Measurements from ENCODE around the gene GTF2F2. TPM values are rescaled to one million over a fixed set of nuclear protein-coding genes. Genes with fewer than 3 reads are reported as not detected.

Gene GTF2F2
- total RNA-seq, 2 experiments from 2014 or later = 25.4 to 26.0 TPM

DNA sequence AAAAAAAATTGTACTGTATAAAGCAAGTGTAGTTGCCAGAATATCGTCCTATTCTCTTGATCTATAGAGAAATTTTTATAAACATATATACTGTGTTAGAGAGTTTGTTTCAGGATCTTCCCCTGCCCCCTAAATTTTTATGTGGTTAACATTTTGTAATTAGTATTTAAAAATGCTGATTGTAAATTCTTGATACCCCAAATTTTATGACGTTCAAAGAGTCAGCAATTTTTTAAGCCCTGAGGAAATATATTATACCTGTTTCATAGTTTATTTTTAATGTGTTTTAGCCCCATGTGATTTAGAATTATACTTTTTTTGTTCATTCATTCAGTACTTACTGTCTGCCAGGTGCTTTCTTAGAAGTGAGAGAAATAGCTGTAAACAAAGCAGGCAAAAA lies 87.8 kb downstream of the GTF2F2 start:
- Mint-ChIP-seq H3K4me1 (ENCODE audit: low read depth) (peaks cover 23% of the 10 kb centered on the region), H3K27me3 (no peaks in the 10 kb centered on the region), H3K36me3 (peaks cover 28% of the 10 kb centered on the region), H3K9me3 (no peaks in the 10 kb centered on the region), H3K4me3 (no peak overlapping the region), H3K27ac (no peak overlapping the region)
- intact Hi-C loops (cut with micrococcal nuclease) = loop anchor here (5.0 kb wide), 1 partner anchor 99 kb away; no protein-coding TSS in a partner anchor
- ChIA-PET POLR2A (no interaction called here), CTCF (no interaction called here)
- DNase-seq = no peak

DNA sequence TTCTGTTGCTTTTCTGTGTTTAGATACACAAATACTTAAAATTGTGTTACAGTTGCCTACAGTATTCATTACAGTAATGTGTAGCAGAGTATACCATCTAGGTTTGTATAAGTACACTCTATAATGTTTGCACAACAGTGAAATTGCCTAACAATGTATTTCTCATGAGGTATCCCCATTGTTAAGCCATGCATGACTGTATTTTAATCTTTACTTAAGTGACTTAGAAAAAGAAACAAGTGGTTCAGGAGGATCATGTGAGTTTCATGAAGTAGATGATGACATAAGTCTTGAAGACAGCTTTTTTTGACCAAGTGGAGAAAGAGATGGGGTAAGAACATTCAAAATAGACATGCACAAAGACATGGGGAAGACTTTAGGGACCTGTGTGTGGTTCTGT lies 88.9 kb downstream of the GTF2F2 start:
- Mint-ChIP-seq H3K36me3 (peaks cover 26% of the 10 kb centered on the region), H3K4me1 (ENCODE audit: low read depth) (peaks cover 20% of the 10 kb centered on the region), H3K27ac (no peak overlapping the region), H3K4me3 (no peak overlapping the region), H3K27me3 (no peaks in the 10 kb centered on the region), H3K9me3 (no peaks in the 10 kb centered on the region)
- intact Hi-C loops (cut with micrococcal nuclease) = loop anchor here (5.0 kb wide), 1 partner anchor 98 kb away; no protein-coding TSS in a partner anchor
- POLR2A ChIA-PET = no interaction called here
- no peak for DNase-seq
- CTCF ChIA-PET = no interaction called here

DNA sequence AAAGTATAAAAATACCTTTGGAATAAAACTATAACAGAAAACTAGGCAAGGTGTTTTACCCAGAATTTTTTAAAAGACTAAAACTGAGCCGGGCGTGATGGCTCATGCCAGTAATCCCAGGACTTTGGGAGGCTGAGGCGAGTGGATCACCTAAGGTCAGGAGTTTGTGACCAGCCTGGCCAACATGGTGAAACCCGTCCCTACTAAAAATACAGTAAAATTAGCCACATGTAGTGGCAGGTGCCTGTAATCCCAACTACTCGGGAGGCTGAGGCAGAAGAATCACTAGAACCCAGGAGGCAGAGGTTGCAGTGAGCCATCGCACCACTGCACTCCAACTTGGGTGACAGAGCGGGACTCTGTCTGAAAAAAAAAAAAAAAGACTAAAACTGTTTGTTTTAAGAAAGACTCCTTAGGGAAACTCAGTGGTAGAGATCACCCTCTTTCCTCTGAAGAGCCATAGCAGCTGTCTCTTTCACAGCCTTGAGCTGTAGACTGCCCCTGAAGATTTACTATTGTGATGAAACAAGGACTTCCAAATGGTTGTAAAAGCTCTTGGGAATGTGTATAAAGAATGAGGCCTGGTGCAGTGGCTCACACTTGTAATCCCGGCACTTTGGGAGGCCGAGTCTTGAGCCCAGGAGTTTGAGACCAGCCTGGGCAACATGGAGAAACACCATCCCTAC lies 95.2 kb downstream of the GTF2F2 start:
- Mint-ChIP-seq H3K27me3 (no peaks in the 10 kb centered on the region), H3K4me1 (ENCODE audit: low read depth) (peaks cover 10% of the 10 kb centered on the region), H3K4me3 (no peak overlapping the region), H3K9me3 (no peaks in the 10 kb centered on the region), H3K36me3 (peaks cover 9% of the 10 kb centered on the region), H3K27ac (no peak overlapping the region)
- CTCF ChIA-PET = no interaction called here
- intact Hi-C loops (cut with micrococcal nuclease) = no loop called here
- no peak for DNase-seq
- POLR2A ChIA-PET = no interaction called here

DNA sequence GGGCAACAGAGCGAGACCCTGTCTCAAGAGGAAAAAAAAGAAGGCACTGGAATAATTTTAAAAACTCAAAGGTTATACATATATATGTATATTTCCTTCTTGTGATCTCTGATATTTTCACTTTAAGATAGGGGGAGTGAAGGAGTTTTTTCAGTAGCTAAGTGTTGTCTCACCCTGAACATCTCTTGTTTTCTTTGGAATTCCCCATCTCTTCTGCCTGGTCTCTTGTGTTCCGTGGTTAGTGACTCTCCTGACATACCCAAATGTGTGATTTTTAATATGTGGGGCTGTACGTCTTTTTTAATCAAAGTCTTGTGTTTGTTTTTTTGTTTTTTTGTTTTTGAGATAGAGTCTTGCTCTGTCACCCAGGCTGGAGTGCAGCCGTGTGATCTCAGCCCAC lies 95.9 kb downstream of the GTF2F2 start:
- Mint-ChIP-seq H3K4me3 (no peak overlapping the region), H3K36me3 (peaks cover 4% of the 10 kb centered on the region), H3K27me3 (no peaks in the 10 kb centered on the region), H3K4me1 (ENCODE audit: low read depth) (peaks cover 10% of the 10 kb centered on the region), H3K9me3 (no peaks in the 10 kb centered on the region), H3K27ac (no peak overlapping the region)
- no peak for DNase-seq
- CTCF ChIA-PET = no interaction called here
- intact Hi-C loops (cut with micrococcal nuclease) = no loop called here
- POLR2A ChIA-PET = no interaction called here

DNA sequence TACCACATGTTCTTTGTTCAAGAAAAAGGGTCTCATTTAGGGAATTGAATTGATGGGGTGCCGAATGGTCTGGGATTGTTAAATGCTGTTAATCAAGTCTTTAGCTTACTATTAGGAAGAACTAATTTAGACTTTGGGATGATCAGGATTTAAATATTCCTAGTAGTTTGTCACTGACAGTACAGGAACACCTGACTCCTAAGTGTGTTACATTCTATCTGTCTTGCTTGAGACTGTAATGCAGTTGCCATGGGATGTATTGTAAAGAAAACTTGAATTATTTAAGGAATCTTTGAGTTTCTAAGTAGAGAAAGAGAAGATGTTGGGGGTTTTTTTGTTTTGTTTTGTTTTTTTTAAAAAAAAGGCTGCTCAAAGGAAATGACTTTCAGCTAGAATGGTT lies 98.4 kb downstream of the GTF2F2 start:
- ChIA-PET CTCF (interaction anchor here (1.1 kb wide), 1 partner anchor 172 kb away, joined by 3 read pairs; no protein-coding TSS in a partner anchor), POLR2A (no interaction called here)
- H3K9me3 Mint-ChIP-seq = no peaks in the 10 kb centered on the region
- intact Hi-C loops (cut with micrococcal nuclease) = no loop called here
- no peak overlapping the region for H3K4me3 Mint-ChIP-seq
- no peak for DNase-seq
- H3K27me3 Mint-ChIP-seq = no peaks in the 10 kb centered on the region
- H3K27ac Mint-ChIP-seq = no peak overlapping the region
- H3K36me3 Mint-ChIP-seq = peaks cover 4% of the 10 kb centered on the region
- H3K4me1 Mint-ChIP-seq (ENCODE audit: low read depth) = peaks cover 10% of the 10 kb centered on the region

DNA sequence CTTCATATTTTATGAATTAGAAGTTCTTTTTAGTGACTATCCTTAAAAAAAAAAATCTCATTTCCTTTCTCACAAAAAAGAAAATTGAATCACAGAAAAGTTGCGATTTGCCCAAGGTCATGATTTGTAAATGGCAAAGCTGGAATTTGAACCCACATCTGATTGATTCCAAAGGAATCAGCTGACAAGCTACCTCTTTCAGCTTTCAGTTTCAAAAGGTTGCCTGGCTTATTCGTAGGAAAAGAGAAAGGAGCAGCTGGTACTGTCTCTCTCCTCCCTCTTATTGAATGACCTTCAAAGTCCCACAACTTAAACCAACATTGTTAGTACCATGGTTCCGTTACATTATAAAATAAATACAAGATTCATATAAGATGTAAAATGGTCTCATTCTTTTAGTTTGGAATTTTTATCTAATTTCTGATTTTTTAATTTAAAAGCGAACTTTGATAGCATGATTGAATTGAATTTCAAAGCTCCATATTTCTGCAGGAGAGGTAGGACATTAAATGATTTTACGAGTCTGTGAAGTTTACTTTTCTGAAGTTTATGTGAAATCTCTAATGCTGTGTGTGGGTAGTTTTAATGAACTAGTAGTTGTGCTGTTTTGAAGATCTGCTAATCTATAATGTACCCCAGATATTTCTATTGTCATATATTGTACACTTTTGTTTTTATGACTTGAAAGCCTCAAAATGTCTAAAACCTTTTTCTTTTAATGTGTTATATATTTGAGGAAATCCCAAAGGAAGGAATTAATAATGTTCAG lies 99.0 kb downstream of the GTF2F2 start:
- peaks cover 4% of the 10 kb centered on the region for H3K36me3 Mint-ChIP-seq
- no peaks in the 10 kb centered on the region for H3K27me3 Mint-ChIP-seq
- H3K27ac Mint-ChIP-seq = no peak overlapping the region
- H3K4me1 Mint-ChIP-seq (ENCODE audit: low read depth) = peaks cover 10% of the 10 kb centered on the region
- no peak overlapping the region for H3K4me3 Mint-ChIP-seq
- intact Hi-C loops (cut with micrococcal nuclease) = no loop called here
- no peak for DNase-seq
- ChIA-PET CTCF (interaction anchor here (0.6 kb wide), 1 partner anchor 181 kb away, joined by 3 read pairs; no protein-coding TSS in a partner anchor), POLR2A (no interaction called here)
- no peaks in the 10 kb centered on the region for H3K9me3 Mint-ChIP-seq

DNA sequence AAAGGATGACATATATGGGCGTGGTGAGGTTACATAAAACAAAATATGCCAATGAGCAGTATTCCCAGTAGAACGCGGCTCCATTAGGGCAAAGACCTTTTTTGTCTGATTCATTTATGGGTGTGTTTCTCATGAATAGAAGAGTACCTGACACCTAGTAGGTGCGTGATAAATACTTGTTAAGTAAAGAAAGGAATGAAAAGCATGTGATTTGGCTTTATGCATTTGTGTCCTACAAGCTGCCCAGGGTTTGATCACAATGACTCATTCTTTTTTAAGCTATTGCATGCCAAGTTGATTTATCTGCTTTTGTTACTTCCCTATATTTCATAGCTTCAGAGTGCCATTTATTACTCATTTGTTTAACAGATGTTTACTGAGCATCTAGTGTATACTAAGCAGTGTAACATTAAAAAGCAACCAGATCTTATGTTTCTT lies 99.6 kb downstream of the GTF2F2 start:
- Mint-ChIP-seq H3K4me3 (no peak overlapping the region), H3K27me3 (no peaks in the 10 kb centered on the region), H3K9me3 (no peaks in the 10 kb centered on the region), H3K36me3 (peaks cover 4% of the 10 kb centered on the region), H3K4me1 (ENCODE audit: low read depth) (peaks cover 10% of the 10 kb centered on the region), H3K27ac (no peak overlapping the region)
- ChIA-PET POLR2A (no interaction called here), CTCF (no interaction called here)
- intact Hi-C loops (cut with micrococcal nuclease) = no loop called here
- DNase-seq = no peak

DNA sequence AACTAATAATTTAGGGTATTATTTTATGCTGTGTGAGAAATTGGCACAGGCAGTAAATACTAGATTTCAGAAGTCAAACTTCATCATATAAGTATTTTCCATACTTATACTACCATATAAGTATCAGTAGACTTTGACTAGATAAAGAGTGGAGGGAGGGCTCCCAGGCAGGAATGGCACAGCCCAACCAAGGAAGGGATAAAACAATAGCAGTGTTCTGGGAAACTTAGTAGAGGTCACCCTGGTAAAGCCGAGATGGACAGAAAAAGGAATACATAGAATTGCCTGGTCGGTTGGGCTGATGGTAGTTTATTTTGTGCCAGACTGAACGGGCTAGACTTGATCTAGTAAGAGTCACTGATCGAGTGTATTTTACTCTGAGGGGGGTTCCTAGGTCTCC lies 100.1 kb downstream of the GTF2F2 start:
- Mint-ChIP-seq H3K9me3 (no peaks in the 10 kb centered on the region), H3K27me3 (no peaks in the 10 kb centered on the region), H3K27ac (no peak overlapping the region), H3K4me3 (no peak overlapping the region), H3K4me1 (ENCODE audit: low read depth) (peaks cover 10% of the 10 kb centered on the region), H3K36me3 (peaks cover 4% of the 10 kb centered on the region)
- ChIA-PET POLR2A (no interaction called here), CTCF (no interaction called here)
- no peak for DNase-seq
- intact Hi-C loops (cut with micrococcal nuclease) = no loop called here

DNA sequence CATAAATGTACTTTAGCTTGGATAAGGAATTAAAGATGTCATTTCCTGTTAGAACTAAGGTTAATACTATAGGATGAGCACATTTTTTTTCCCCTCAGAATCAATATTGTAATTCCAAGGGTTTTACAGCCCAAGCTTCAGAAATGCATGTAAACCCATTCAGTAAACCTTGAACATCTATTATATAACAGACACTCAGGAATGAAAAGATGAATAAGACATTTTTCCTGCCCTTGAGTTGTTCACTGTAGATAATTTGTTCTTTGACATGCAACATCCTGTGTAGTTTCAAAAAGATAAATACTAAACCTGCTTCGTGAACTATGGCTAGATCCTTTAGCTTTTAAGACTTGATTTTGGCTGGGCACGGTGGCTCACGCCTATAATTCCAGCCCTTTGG lies 102.2 kb downstream of the GTF2F2 start:
- Mint-ChIP-seq H3K4me3 (no peak overlapping the region), H3K36me3 (no peaks in the 10 kb centered on the region), H3K27me3 (no peaks in the 10 kb centered on the region), H3K27ac (no peak overlapping the region), H3K4me1 (ENCODE audit: low read depth) (peaks cover 6% of the 10 kb centered on the region), H3K9me3 (no peaks in the 10 kb centered on the region)
- ChIA-PET CTCF (no interaction called here), POLR2A (no interaction called here)
- intact Hi-C loops (cut with micrococcal nuclease) = no loop called here
- no peak for DNase-seq

DNA sequence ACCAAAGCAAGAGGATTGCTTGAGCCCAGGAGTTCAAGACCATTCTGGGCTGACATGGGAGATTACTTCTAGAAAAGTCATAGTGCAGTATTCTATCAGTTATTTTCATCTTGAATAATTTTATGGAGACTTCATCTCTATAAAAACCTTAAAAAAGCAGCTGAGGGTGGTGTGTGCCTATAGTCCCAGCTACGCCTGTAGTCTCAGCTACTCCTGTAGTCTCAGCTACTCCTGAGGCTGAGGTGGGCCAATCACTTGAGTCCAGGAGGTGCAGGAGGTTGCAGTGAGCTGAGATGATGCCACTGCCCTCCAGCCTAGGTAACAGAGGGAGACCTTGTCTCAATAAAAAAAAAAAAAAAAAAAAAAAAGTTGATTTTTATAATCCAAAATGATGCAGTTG lies 102.6 kb downstream of the GTF2F2 start:
- intact Hi-C loops (cut with micrococcal nuclease) = no loop called here
- ChIA-PET POLR2A (interaction anchor here (0.6 kb wide), 1 partner anchor 10 kb away, joined by 3 read pairs; no protein-coding TSS in a partner anchor), CTCF (no interaction called here)
- Mint-ChIP-seq H3K27ac (no peak overlapping the region), H3K4me1 (ENCODE audit: low read depth) (peaks cover 6% of the 10 kb centered on the region), H3K27me3 (no peaks in the 10 kb centered on the region), H3K9me3 (no peaks in the 10 kb centered on the region), H3K4me3 (no peak overlapping the region), H3K36me3 (no peaks in the 10 kb centered on the region)
- no peak for DNase-seq

DNA sequence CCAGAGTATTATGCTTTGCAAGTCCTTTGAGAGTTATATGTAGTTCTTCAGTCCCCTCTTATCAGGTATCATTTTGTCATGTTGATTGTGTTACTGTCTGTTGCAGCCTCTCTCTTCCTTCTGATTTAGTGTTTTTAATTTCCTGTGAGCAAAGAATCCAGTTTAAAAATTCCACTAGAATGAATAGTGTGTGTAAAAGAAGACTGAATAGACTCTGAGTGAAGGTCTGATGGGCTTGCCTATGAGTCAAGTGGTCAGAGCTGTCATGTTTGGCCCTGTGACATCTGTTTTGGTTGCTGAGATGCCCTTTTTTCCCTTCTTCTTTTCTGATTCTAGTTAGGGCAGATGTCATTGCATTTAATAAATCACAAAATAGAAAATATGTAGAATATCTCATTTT lies 103.9 kb downstream of the GTF2F2 start:
- H3K4me3 Mint-ChIP-seq = no peak overlapping the region
- H3K27me3 Mint-ChIP-seq = no peaks in the 10 kb centered on the region
- H3K9me3 Mint-ChIP-seq = no peaks in the 10 kb centered on the region
- ChIA-PET POLR2A (no interaction called here), CTCF (no interaction called here)
- peaks cover 8% of the 10 kb centered on the region for H3K4me1 Mint-ChIP-seq (ENCODE audit: low read depth)
- intact Hi-C loops (cut with micrococcal nuclease) = no loop called here
- H3K27ac Mint-ChIP-seq = no peak overlapping the region
- no peak for DNase-seq
- peaks cover 3% of the 10 kb centered on the region for H3K36me3 Mint-ChIP-seq

DNA sequence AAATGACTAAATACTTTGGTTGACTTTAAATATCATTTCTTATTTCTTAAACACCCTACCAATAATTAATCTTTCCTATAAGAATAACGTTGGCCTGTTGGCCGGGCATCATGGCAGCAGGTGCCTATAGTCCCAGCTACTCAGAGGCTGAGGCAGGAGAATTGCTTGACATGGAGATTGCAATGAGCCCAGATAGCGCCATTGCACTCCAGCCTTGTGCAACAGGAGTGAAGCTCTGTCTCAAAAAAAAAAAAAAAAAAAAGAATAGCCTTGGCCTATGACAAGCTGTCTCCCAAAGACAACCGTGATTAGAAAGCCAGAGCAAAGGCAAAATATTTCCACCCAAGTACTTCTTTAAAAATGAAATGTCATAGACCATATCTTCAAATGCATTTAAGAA lies 105.1 kb downstream of the GTF2F2 start:
- Mint-ChIP-seq H3K4me3 (no peak overlapping the region), H3K27me3 (no peaks in the 10 kb centered on the region), H3K27ac (no peak overlapping the region), H3K36me3 (peaks cover 3% of the 10 kb centered on the region), H3K9me3 (no peaks in the 10 kb centered on the region), H3K4me1 (ENCODE audit: low read depth) (peaks cover 12% of the 10 kb centered on the region)
- POLR2A ChIA-PET = no interaction called here
- no peak for DNase-seq
- intact Hi-C loops (cut with micrococcal nuclease) = no loop called here
- CTCF ChIA-PET = no interaction called here

DNA sequence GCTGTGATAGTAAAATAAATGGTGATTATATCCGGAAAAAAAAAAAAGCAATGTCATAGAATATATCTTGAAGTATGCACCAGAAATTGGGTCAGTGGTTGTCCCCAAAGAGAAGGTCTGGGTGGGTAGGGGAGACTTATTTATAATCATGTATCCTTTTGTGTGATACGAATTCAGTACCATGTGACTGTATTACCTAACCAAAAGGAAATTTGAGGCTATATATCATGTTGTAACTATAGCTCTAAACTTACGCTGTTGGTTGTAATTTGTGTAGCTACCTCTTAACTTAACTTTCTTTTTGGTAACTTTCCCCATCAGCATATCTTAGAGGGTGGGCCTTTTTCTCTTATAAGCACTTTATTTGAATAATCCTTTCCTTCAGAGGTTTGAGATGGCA lies 105.7 kb downstream of the GTF2F2 start:
- Mint-ChIP-seq H3K9me3 (no peaks in the 10 kb centered on the region), H3K4me3 (no peak overlapping the region), H3K27ac (no peak overlapping the region), H3K27me3 (no peaks in the 10 kb centered on the region), H3K36me3 (peaks cover 3% of the 10 kb centered on the region), H3K4me1 (ENCODE audit: low read depth) (peaks cover 12% of the 10 kb centered on the region)
- intact Hi-C loops (cut with micrococcal nuclease) = no loop called here
- ChIA-PET CTCF (no interaction called here), POLR2A (no interaction called here)
- no peak for DNase-seq

Measured in activated CD4-positive, alpha-beta memory T cell treated with anti-CD3 and anti-CD28 coated beads for 36 hours (primary cell).